GM19351 (cell line): ENCODE results near the gene SLC16A13.

ENCODE experiments used
- ATAC-seq: cut with Tn5 transposase; IDR thresholded peaks from one replicate; pipeline ENCODE4 v1.9.1; 2021; ENCODE audit warnings: mild to moderate bottlenecking, moderate library complexity; ENCODE audit not compliant: unreplicated experiment

Gene SLC16A13

GRCh38 chr17:7011415-7011814 lies 24.4 kb upstream of the SLC16A13 start:
- no peak for ATAC-seq

DNA sequence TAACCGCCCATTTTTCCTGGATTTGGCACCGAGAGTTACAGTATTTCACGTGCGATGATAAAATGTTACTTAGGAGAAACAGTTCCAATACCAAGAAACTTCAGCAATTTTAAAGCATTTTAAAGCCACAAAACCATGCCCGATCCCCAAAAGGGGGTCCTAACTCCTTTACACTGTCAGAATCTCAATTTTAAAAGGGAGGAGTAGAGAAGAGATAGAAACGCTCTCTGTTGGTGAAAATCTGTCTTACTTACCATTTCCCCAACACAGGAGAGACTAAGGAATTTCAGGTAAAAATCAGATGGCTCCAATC lies 23.9 kb upstream of the SLC16A13 start:
- ATAC-seq = no peak

DNA sequence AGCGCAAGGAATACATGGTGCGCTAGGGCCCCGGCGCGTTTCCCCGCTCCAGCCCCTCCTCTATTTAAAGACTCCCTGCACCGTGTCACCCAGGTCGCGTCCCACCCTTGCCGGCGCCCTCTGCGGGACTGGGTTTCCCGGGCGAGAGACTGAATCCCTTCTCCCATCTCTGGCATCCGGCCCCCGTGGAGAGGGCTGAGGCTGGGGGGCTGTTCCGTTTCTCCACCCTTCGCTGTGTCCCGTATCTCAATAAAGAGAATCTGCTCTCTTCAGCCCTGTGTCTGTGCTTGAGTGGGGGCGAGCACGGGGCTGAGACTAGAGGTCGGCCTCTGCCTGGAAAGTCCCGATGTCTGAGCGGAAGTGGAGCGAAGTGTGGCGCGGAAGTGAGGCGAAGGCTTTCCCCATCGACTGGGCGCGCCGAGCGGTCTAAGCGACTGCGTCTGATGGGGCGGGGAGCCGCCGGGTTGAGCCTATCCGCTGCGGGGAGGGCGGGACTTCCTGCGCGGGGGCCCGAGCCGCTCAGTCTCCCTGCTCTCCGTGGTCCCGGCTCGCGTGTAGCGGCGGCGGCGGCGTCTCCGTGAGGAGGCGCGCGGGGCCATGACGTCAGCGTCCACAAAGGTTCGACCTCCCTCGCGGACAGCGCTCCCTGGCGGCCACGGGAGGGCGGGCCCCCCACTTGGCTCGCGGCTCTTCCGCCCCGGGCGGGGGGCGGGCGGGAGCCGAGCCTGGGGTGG lies 21.4 kb upstream of the SLC16A13 start:
- peak; percentile 82 for ATAC-seq

DNA sequence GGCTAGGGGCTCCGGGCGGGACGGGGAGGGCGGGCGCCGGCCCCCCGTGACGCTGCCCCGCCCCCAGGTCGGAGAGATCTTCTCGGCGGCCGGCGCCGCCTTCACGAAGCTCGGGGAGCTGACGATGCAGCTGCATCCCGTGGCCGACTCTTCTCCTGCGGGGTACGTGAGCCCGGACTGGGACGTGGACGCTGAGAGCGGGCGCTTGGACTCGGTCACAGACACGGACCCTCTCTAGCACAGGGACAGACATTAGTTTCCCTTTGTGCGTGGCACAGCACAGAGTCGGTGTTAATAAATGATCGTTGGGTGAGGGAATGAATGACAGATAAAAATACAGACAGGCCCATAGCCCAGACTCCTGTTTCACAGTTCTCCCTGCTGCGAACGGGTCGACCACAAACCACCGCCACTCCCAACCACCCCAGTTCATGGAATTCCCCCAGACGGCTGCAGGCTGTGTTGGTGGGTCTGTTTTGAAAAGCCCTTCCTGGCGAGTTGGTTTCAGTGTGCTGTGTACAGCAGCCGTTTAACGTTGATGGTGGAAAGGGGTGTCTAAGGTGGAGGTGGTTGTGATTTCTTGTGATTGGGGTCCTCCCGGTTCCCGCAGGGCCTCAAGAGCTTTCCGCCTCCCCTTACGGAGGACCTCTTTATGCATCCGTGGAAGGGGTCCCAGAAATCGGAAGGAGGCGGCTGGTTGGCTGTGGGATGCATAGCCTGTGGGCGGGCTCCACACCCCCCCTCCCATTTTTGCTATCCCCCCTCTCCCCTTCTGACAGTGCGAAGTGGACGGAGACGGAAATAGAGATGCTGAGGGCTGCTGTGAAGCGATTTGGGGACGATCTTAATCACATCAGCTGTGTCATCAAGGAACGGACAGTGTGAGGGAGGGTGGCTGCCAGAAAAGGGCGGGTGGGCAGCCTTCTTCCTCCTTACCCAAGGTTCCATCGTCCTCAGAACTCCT lies 20.5 kb upstream of the SLC16A13 start:
- ATAC-seq = peak; percentile 11

DNA sequence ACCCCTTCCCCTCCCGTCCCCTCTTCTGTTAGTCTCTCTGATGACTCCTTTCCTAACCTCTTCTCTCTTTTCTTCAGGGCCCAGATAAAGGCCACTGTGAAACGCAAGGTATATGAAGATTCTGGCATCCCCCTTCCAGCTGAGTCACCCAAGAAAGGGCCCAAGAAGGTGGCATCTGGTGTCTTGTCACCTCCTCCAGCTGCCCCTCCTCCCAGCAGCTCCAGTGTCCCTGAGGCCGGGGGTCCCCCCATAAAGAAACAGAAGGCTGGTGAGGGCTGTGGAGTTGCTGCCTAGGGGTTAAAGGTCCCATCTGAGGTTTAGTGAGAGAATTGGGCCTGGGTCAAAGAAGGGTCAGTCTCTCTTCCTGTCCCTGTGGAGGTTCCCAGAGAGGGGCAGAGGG lies 19.4 kb upstream of the SLC16A13 start:
- ATAC-seq = no peak

GRCh38 chr17:7016886-7017826 lies 18.7 kb upstream of the SLC16A13 start:
- ATAC-seq = no peak

GRCh38 chr17:7017827-7018200 lies 18.0 kb upstream of the SLC16A13 start:
- ATAC-seq = no peak

DNA sequence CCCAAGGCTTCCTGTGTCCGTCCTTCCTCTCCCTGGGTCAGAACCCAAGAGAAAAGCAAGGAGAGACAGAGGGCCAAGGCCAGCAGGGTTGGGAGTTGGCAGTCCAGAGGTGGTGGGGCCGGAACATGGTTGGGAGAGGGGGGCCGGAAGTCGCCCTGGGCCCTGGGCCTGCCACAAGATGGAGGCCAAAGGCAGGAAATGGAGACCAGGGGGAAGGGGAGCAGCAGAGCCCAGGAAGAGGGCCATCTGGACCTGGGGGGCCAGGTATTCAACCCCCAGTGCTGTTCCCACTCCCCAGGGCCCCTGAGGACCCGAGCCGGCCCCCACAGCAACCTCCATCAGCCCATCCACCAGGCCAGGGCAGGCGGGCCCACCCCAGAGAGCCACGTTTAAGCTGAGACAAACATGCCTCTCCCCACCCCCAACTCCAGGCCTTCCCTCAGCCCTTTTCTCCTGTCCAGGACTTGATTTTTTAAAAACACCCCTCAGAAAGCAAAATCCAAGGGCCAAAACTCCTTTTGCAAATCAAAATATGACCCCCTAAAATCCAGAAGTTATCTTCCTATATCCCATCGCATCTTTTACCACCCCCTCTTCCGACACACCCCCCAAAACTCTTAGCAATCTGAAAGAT lies 17.4 kb upstream of the SLC16A13 start:
- no peak for ATAC-seq

GRCh38 chr17:7019367-7019766 lies 16.4 kb upstream of the SLC16A13 start:
- no peak for ATAC-seq

DNA sequence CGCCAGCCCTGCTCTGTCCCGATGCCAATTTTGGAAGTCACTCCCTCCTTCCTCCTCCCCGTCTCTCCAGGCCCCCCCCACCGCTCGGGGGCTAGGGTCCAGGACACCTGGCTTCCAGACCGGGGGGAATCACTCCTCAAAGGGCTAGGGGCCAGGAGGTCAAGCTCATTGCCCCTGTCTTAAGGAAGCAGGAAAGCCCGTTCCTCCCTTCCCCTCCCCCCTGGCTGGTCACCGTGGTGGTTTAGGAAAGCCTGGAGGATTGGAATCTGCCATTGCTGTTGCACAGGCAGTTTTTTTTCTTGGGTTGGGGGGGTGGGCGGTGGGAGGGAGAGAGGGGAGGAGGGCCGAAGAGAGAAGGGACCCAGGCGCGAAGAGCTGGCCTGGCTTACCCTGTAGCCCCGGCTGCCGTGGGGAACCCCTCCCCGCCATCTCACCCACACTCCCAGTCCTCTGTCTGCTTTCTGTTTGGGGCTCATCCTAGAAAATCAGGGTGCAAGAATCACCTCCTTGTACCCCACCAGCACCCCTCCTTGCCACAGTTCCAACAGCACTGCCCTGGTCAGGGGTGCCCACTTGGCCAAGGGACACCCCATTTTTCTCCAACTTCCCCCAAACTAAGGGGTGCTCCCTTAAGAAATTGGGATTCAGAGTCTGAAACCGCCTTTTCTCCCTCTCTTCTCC lies 15.8 kb upstream of the SLC16A13 start:
- ATAC-seq = no peak

- ATAC-seq = no peak
Measured at GRCh38 chr17:7020894-7021664, 14.7 kb upstream of the SLC16A13 start.

GRCh38 chr17:7021993-7022778 lies 13.6 kb upstream of the SLC16A13 start:
- ATAC-seq = peak; percentile 76

GRCh38 chr17:7022781-7023571 lies 12.8 kb upstream of the SLC16A13 start, which contains the start of gene BCL6B:
Gene BCL6B (plus strand): TSS chr17:7023050. CDS start chr17:7023672, 622 bp downstream.
- no peak for ATAC-seq

GRCh38 chr17:7023576-7024401 lies 12.0 kb upstream of the SLC16A13 start:
- no peak for ATAC-seq

- no peak for ATAC-seq
Measured at GRCh38 chr17:7024402-7024785, 11.4 kb upstream of the SLC16A13 start.

- ATAC-seq = no peak
Measured at GRCh38 chr17:7025245-7025644, 10.6 kb upstream of the SLC16A13 start.
